Astrocyte (in vitro differentiated cells and primary cell): ENCODE measurements around the gene RALGAPA2. TPM values are rescaled to one million over a fixed set of nuclear protein-coding genes. Genes with fewer than 3 reads are reported as not detected.

Source experiments
- DNase-seq: peaks from one replicate; pipeline ENCODE4 v3.0.0-alpha.2; 2010; ENCODE audit warnings: low read depth
- FAIRE-seq: peaks from 2 replicates; lab custom pipeline; 2011; peaks lifted over from hg19 to GRCh38; lab: Jason Lieb, UNC
- H2AFZ ChIP-seq: 2 replicates; pipeline ENCODE4 v1.6.0; 2012; ENCODE audit warnings: low read depth, low read length, inconsistent platforms
- H3K27ac ChIP-seq: 2 replicates; pipeline ENCODE4 v1.5.1; 2011; ENCODE audit warnings: low read depth, low read length, inconsistent platforms
- H3K27me3 ChIP-seq: 2 replicates; pipeline ENCODE4 v1.6.0; 2011; ENCODE audit warnings: low read length, inconsistent platforms; ENCODE audit not compliant: insufficient read depth
- H3K36me3 ChIP-seq: 2 replicates; pipeline ENCODE4 v1.5.1; 2011; ENCODE audit warnings: low read length, inconsistent platforms; ENCODE audit not compliant: insufficient read depth
- H3K4me1 ChIP-seq: 2 replicates; pipeline ENCODE4 v1.5.1; 2011; ENCODE audit warnings: low read length, inconsistent platforms; ENCODE audit not compliant: insufficient read depth
- H3K4me2 ChIP-seq: 2 replicates; pipeline ENCODE4 v1.6.0; 2012; ENCODE audit warnings: low read length, inconsistent platforms
- H3K4me3 ChIP-seq: 2 replicates; pipeline ENCODE4 v1.5.1; 2011; ENCODE audit warnings: low read depth, mild to moderate bottlenecking, low read length, inconsistent platforms; ENCODE audit not compliant: insufficient read depth
- H3K79me2 ChIP-seq: 2 replicates; pipeline ENCODE4 v1.6.0; 2012; ENCODE audit warnings: mild to moderate bottlenecking, low read length, inconsistent platforms; ENCODE audit not compliant: insufficient read depth
- H3K9ac ChIP-seq: 2 replicates; pipeline ENCODE4 v1.6.0; 2012; ENCODE audit warnings: mild to moderate bottlenecking, low read length, inconsistent platforms
- H3K9me3 ChIP-seq: 2 replicates; pipeline ENCODE4 v1.5.1; 2012; ENCODE audit warnings: low read depth, mild to moderate bottlenecking, low read length, inconsistent platforms; ENCODE audit not compliant: insufficient read depth
- H4K20me1 ChIP-seq: 2 replicates; pipeline ENCODE4 v1.6.0; 2012; ENCODE audit warnings: low read length, inconsistent platforms; ENCODE audit not compliant: insufficient read depth
- H3K27ac Mint-ChIP-seq: one replicate; pipeline ENCODE4 v1.8.0; 2021; ENCODE audit warnings: mild to moderate bottlenecking, mixed read lengths; ENCODE audit not compliant: unreplicated experiment
- H3K27me3 Mint-ChIP-seq: one replicate; pipeline ENCODE4 v1.8.0; 2021; ENCODE audit warnings: low read depth, mixed read lengths; ENCODE audit not compliant: unreplicated experiment
- H3K36me3 Mint-ChIP-seq: one replicate; pipeline ENCODE4 v1.8.0; 2021; ENCODE audit warnings: low read depth, mixed read lengths; ENCODE audit not compliant: unreplicated experiment
- H3K4me1 Mint-ChIP-seq: one replicate; pipeline ENCODE4 v1.8.0; 2021; ENCODE audit warnings: low read depth, mixed read lengths; ENCODE audit not compliant: unreplicated experiment
- H3K4me3 Mint-ChIP-seq: one replicate; pipeline ENCODE4 v1.8.0; 2021; ENCODE audit warnings: mild to moderate bottlenecking, moderate library complexity, mixed read lengths; ENCODE audit not compliant: unreplicated experiment
- H3K9me3 Mint-ChIP-seq: one replicate; pipeline ENCODE4 v1.8.0; 2021; ENCODE audit warnings: mild to moderate bottlenecking, mixed read lengths; ENCODE audit not compliant: unreplicated experiment
- CTCF ChIP-seq: IDR thresholded peaks from 2 replicates; pipeline ENCODE4 v1.5.1; 2011; ENCODE audit warnings: low read depth, mild to moderate bottlenecking, inconsistent platforms, low read length, moderate library complexity; ENCODE audit not compliant: insufficient read depth
- EZH2 ChIP-seq: IDR thresholded peaks from 2 replicates; pipeline ENCODE4 v1.6.1; 2012; ENCODE audit warnings: mild to moderate bottlenecking, low read length, inconsistent platforms; ENCODE audit not compliant: insufficient read depth
- total RNA-seq: library from RNA; stranded (reverse); gene quantifications from 2 replicates; pipeline ENCODE4 v1.2.1, GENCODE V29; 2021

Gene RALGAPA2
- total RNA-seq, 1 donor from 2014 or later = 6.6 TPM

- Histone ChIP-seq H2AFZ (no peak overlapping the region), H3K27me3 (no peaks in the 10 kb centered on the region), H3K79me2 (no peaks in the 10 kb centered on the region), H3K9ac (no peak overlapping the region), H3K9me3 (no peaks in the 10 kb centered on the region), H4K20me1 (no peaks in the 10 kb centered on the region), H3K4me2 (no peak overlapping the region), H3K36me3 (no peaks in the 10 kb centered on the region), H3K4me3 (no peak overlapping the region), H3K4me1 (no peaks in the 10 kb centered on the region), H3K27ac (no peak overlapping the region)
- H3K27ac Mint-ChIP-seq = no peak overlapping the region
- H3K9me3 Mint-ChIP-seq = peaks cover 3% of the 10 kb centered on the region
- no peak overlapping the region for H3K4me3 Mint-ChIP-seq
- H3K27me3 Mint-ChIP-seq = no peaks in the 10 kb centered on the region
- DNase-seq = no peak
- no peaks in the 10 kb centered on the region for H3K4me1 Mint-ChIP-seq
- FAIRE-seq = no peak
- H3K36me3 Mint-ChIP-seq = no peaks in the 10 kb centered on the region
- TF ChIP-seq EZH2 = no peak
- no peak for TF ChIP-seq CTCF
Observed at GRCh38 chr20:20630551-20630950, 81.9 kb downstream of the RALGAPA2 start.

- Histone ChIP-seq H4K20me1 (no peaks in the 10 kb centered on the region), H3K27ac (no peak overlapping the region), H3K9me3 (no peaks in the 10 kb centered on the region), H3K4me3 (no peak overlapping the region), H3K4me1 (no peaks in the 10 kb centered on the region), H3K4me2 (no peak overlapping the region), H2AFZ (no peak overlapping the region), H3K79me2 (no peaks in the 10 kb centered on the region), H3K9ac (no peak overlapping the region), H3K36me3 (no peaks in the 10 kb centered on the region), H3K27me3 (no peaks in the 10 kb centered on the region)
- no peaks in the 10 kb centered on the region for H3K4me1 Mint-ChIP-seq
- H3K27me3 Mint-ChIP-seq = no peaks in the 10 kb centered on the region
- DNase-seq (no peak), FAIRE-seq (no peak)
- no peaks in the 10 kb centered on the region for H3K36me3 Mint-ChIP-seq
- H3K4me3 Mint-ChIP-seq = no peak overlapping the region
- no peak overlapping the region for H3K27ac Mint-ChIP-seq
- TF ChIP-seq CTCF = no peak
- TF ChIP-seq EZH2 = no peak
- peaks cover 3% of the 10 kb centered on the region for H3K9me3 Mint-ChIP-seq
Observed at GRCh38 chr20:20629556-20630188, 82.8 kb downstream of the RALGAPA2 start.

GRCh38 chr20:20628314-20628713 lies 84.1 kb downstream of the RALGAPA2 start:
- peaks cover under 1% of the 10 kb centered on the region for H3K9me3 Mint-ChIP-seq
- no peaks in the 10 kb centered on the region for H3K4me1 ChIP-seq
- no peaks in the 10 kb centered on the region for H3K79me2 ChIP-seq
- H3K36me3 Mint-ChIP-seq = no peaks in the 10 kb centered on the region
- DNase-seq (no peak), FAIRE-seq (no peak)
- no peak overlapping the region for H3K4me3 Mint-ChIP-seq
- no peaks in the 10 kb centered on the region for H3K9me3 ChIP-seq
- H4K20me1 ChIP-seq = no peaks in the 10 kb centered on the region
- H3K4me3 ChIP-seq = no peak overlapping the region
- TF ChIP-seq CTCF = no peak
- no peak for TF ChIP-seq EZH2
- no peaks in the 10 kb centered on the region for H3K27me3 Mint-ChIP-seq
- H3K4me1 Mint-ChIP-seq = no peaks in the 10 kb centered on the region
- H3K27ac ChIP-seq = no peak overlapping the region
- no peak overlapping the region for H3K9ac ChIP-seq
- no peaks in the 10 kb centered on the region for H3K36me3 ChIP-seq
- no peaks in the 10 kb centered on the region for H3K27me3 ChIP-seq
- H2AFZ ChIP-seq = no peak overlapping the region
- no peak overlapping the region for H3K27ac Mint-ChIP-seq
- no peak overlapping the region for H3K4me2 ChIP-seq
